KBM-7 (cell line): ENCODE measurements around the gene SEC14L2.
A peak's percentile ranks its signal among the peaks of the same experiment; 100 is the strongest.
"Not testable (repeated sequence)": the region's sequence is repeated elsewhere in the genome, so short reads cannot be mapped to it uniquely, and the experiment has no call there.

Source experiments
- DNase-seq: peaks from one replicate; pipeline ENCODE4 v3.0.0-alpha.2; 2015
- in situ Hi-C: fragments of 300-500 bp; cut with MboI; formaldehyde crosslinking; loops from 2 replicates; pipeline ENCODE4 v1.14.3; 2020; ENCODE audit warnings: low sequenced_read_pairs, low pct_unique_long_range_greater_than_20kb, mixed read lengths

The SEC14L2 gene

DNA sequence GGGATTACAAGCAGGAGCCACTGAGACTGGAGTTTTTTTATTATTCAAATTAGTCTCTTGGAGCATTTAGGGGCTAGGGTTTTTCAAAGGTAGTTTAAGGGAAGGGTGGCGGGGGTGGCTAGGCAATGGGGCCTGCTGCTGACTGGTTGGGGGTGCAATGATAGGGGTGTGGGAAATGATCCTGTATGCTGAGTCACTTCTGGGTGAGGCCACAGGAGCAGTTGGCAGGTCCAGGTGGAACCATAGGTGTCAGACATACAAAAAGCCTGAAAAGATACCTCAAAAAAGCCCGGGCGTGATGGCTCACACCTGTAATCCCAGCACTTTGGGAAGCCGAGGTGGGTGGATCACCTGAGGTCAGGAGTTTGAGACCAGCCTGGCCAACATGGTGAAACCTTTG is 42.4 kb downstream of the SEC14L2 start:
- no peak for DNase-seq
- in situ Hi-C loops: no loop called here

DNA sequence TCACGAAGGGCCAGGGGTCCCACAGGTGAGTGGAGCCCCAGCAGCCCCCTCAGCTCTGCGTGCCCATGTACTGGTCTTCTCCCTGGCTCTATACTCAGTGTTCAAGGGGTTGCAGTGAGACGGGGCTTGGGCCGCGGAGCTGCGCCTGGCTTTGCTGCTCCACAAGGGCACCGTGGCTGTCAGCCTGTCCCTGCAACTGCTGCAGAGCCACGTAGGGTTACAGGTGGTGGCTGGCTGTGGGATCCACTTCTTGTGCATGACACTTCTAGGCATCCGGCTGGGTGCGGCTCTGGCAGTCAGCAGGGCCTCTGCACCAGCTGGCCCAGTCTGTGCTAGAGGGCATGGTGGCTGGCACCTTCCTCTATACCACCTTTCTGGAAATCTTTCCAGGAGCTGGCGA is 43.0 kb downstream of the SEC14L2 start:
- DNase-seq: no peak
- in situ Hi-C loops: no loop called here

DNA sequence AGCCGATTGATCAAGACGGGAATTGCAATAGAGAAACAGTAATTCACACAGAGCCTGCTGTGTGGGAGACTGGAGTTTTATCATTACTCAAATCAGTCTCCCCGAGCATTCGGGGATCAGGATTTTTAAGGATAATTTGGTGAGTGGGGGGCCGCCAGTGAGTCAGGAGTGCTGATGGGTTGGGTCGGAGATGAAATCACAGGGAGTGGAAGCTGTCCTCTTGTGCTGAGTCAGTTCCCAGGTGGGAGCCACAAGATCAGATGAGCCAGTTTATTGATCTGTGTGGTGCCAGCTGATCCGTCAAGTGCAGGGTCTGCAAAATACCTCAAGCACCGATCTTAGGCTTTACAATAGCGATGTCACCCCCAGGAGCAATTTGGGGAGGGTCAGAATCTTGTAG is 44.3 kb downstream of the SEC14L2 start:
- in situ Hi-C loops: no loop called here
- DNase-seq: no peak

DNA sequence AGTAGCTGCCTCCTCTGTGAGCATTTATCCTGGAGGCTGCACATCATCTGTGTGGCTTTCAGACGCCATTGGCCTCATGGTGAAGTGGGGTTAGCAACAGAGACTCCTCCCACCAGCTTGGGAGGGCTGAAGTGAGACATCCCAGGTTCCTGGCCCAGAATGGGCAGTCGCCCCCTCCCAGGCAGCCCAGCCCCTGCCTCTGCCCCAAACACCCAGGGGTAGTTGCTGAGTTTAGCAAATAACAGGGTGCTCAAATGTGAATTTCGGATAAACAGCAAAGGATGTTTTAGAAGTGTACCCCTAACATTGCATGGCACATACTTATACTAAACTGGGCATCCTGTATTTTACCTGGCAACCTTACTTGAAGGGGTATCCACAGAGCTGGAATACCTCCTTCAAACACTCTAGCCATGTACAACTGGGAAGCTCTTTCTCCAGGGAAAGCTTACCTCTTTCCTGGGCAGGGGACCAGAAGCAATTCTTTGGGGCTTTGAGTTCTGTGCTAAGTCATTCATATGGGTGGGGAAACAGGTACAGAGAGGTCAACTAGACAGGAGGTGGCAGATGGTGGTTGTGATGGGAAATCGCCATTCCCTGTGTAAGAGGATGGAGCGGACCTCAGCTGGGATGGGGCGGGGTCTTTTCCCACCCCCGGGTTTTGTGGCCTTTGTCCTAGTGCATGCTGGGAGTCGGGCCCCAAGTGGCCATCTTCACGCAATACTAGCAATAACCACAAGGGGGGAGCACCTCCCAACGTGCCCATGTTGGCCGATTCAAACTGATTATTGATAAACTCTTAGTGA is 48.0 kb downstream of the SEC14L2 start:
- in situ Hi-C loops: no loop called here
- DNase-seq: peak; percentile 79

DNA sequence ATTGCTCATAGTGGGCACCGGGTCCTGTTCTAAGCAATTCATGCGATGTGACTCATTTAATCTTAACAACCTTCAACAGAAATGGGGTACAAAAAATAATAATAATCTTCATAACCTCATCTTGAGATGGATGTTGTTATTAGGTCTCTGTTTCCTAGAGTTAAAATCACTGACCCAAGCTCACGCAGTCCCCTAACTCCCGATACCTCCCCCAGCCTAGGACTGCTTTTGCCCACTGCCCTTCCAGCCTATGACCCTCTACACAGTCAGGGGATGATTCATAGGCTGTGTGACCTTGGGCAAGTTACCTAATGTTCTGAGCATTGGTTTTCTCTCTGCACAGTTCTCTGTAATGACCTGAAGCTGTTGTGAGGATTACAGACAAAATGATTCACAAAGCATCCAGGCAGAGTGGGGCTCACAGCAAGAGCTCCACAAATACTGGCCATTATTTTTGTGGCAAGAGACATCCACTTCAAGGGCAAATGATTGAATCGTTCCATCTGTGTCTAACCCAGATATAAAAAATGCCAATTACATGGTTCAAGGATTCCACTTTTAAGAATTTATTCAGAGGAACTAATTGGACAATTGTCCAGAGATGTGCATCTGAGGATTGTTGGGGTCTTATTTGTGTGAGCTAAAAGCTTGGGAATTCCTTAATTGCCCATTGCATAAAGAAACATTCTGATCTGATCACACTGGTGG is 48.8 kb downstream of the SEC14L2 start:
- DNase-seq: no peak
- in situ Hi-C loops: no loop called here

DNA sequence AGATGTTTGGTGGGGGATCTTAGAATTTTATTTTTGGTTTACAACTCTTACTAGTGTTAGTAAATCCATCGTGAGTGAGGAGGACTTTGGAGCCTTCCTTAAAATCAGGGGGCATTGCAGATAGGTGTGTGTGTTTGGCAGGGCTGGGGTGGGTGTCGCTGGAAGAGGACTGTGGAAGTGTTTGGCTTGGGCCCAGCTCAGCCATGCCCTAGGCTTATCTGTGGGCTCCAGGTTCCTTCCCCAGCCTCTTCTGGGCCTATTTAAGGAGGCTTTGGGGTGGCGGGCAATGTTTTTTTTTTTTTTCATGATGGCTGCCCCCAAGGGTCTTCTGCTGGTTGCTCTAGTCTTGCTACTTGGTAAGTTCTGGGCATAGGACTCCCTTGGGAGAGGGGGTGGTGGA is 50.8 kb downstream of the SEC14L2 start:
- in situ Hi-C loops: no loop called here

DNA sequence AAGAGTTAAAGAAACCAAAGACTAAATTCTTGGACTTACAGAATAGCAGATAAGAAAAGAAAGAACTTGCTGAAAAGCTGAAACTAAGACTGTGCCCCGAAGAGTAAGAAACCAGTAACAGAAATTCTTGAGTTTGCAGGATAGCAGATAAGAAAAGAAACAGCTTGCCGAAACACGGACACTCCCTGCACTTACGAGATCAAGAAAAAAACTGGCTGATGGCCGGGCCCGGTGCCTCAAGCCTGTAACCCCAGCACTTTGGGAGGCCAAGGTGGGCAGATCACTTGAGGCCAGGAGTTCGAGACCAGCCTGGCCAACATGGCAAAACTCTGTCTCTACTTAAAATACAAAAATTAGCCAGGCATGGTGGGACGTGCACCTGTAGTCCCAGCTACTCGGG is 54.7 kb downstream of the SEC14L2 start:
- in situ Hi-C loops, DNase-seq: not testable (repeated sequence)

More for the DNA sequence above, 50.8 kb downstream of the SEC14L2 start:
- no peak for DNase-seq

DNA sequence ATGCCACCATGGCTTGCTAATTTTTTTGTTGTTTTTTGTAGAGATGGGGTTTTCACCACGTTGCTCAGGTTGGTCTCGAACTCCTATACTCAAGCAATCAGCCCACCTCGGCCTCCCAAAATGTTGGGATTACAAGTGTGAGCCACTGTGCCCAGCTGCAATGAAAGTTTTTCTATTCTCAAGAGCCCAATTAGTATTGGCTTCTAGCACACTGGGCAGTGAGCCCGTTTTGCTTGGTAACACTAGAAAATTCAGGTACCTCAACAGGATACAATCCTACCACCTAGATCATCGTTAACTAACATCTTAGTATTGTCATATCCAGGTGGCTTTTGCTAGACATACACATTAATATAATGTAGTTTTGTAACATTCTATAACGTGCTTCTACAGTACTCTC is 56.0 kb downstream of the SEC14L2 start:
- no peak for DNase-seq

DNA sequence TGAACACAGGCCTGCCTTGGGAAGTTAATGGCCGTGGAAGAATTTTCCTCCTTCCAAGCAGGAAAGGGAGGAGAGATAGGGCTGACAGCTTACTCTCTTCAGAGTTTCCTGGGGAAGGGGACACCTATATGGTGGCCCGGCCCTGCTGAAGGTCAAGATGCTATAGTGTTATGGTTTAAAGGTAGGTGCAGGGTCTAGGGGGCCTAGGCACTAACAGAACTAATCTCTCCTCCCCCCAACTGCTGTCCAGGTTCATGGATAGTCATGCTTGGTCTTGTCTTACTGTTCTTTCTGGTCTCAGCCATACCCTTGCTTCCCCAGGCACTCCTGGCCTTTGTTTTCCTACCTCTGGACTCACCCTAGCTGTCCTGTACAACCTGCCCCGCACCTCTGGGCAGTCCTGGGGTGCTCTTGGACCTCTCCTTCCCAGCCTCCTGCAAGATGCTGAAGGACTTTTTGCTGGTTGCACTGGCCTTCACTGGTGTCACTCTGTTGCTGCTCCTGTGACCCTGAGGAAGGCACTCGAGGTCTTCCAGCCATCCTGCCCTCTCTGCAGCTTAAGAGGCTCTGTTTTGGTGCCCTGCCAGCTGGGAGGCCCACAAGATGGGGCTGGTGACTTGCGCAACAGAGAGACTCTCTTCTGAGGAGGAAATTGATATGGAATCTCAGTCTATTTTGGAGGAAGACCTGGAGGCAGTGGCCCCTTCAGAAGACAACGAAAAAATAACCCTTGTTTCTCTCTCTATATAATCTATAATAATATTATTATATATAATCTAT is 57.1 kb downstream of the SEC14L2 start:
- peak; percentile 72 for DNase-seq

More for the DNA sequence above, 56.0 kb downstream of the SEC14L2 start:
- in situ Hi-C loops: no loop called here

DNA sequence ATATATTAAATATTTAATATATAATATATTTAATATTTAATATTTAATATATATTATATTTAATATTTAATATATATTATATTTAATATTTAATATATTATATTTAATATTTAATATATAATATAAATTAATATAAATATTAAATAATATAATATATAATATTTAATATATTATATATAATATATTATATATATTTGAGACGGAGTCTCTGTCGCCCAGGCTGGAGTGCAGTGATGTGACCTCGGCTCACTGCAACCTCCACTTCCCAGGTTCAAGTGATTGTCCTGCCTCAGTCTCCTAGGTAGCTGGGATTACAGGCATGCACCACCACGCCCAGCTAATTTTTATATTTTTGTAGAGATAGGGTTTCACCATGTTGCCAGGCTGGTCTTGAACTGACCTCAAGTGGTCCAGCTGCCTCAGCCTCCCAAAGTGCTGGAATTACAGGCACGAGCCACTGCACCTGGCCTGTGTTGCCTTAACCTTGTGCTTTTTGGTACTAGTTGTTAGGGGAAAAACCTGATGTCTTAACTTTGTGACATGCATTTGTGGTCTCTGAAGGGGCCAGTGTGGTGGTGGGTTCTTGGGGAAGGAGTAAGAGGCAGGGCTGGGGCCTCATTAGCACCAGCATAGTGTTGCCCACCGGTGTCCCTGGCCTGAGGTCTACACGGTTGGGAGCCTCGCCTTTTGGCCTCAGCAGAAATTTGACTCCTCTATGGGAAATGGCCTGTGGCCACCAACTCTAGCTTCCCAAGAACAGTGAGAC is 58.4 kb downstream of the SEC14L2 start:
- no peak for DNase-seq
- in situ Hi-C loops: no loop called here

More for the DNA sequence above, 57.1 kb downstream of the SEC14L2 start:
- in situ Hi-C loops: no loop called here

DNA sequence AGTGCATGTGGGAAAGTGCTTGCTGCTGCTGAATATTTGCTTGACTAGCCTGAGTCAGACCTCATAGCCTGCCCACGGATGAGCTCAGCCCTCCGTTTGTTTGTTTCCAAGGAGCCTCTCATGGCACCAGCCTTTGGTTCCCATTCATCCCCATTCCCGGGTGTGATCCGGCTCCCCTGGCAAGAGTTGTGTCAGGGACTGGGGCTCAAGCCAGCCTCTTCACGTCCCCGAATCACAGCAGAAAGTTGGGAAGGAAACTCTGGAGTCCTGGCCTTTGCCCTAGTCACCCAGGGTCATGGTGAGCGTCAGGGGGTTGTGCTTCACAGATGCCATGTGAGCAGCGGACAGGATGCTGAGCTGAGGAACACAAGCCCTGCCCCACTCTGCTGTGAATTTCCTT is 61.2 kb downstream of the SEC14L2 start:
- no peak for DNase-seq

DNA sequence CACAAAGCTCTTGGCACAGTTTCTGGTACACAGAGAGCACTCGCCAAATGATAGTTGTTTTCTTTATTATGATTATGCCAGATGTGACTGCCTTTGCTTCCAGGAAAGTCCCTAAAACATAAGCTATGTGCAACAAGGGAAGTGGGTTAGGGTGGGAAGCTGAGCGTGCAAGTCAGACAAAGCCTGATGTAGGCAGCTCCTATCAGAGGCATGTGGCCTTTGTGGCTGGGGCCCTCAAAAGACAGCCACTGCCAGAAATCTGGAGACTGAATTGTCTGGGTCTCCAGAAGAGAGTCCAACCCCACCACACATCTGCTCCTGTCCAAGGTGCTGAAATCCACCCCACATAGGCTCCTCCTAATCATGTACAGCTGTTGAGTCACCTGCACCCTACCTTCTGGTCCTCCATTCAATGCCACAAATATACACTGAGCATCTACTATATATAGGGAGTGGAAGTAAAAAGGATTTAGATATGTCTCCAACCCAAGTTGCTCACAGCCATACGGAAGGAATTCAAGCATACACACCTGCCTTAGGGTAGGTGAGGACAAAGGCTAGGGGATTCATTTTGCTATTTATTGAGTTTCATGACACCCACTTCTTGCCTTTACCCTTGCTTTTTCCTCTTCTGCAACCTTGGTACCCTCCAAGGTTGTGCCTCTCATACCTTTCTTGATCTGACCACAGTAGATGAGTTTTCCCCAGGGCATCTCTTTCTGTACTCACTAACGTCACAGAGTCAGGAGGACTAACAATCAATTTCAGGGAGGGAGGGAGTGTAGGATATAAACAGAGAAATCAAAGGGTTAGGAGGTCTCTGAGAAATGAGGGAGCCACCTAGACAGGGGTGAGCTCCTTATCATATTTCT is 62.6 kb downstream of the SEC14L2 start:
- in situ Hi-C loops: no loop called here
- no peak for DNase-seq

More for the DNA sequence above, 61.2 kb downstream of the SEC14L2 start:
- in situ Hi-C loops: no loop called here

DNA sequence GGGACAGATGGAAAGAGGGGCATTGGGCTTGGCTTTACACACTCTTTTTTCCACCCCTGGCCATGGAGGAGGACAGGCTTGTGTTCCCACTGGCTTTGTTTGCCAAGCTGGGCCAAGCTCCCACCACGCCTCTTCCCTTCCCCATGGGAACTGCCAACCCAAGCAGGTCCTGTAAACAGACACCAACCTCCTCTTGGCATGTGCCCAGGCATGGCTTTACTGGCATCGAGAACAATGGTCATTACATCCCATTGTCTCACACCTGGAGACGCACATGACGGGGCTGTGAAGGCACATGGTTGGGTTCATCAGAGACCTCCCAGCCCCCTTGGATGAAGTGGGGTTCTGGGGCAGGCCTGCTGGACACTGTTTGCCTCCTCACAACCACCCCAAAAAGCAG is 63.3 kb downstream of the SEC14L2 start:
- in situ Hi-C loops: no loop called here
- no peak for DNase-seq

DNA sequence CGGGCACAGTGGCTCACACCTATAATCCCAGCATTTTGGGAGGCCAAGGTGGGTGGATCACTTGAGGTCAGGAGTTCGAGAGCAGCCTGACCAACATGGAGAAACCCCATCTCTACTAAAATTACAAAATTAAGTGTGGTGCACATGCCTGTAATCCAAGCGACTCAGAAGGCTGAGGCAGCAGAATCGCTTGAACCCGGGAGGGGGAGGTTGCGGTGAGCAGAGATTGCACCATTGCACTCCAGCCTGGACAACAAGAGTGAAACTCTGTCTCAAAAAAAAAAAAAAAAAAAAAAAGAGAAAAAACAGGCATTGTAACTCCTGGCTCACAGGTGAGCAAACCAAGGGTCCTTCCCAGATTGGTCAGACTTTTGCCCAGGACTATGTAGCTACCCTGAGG is 63.7 kb downstream of the SEC14L2 start:
- DNase-seq, in situ Hi-C loops: not testable (repeated sequence)

DNA sequence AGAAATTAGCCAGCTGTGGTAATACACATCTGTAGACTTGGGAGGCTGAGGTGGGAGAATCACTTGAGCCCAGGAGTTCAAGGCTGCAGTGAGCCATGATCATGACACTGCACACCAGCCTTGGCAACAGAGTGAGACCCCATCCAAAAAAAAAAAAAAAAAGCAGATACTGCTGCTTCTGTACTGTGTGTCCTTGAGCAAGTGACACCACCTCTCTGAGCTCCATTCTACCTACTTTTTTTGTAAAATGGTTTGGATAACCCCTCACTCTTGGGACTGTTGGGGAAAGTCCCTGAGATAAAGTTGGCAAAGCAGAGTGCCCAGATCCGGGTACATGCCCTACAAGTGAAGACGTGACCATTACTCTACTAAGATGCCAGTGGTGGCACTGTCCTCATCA is 72.3 kb downstream of the SEC14L2 start:
- in situ Hi-C loops: no loop called here
- no peak for DNase-seq

DNA sequence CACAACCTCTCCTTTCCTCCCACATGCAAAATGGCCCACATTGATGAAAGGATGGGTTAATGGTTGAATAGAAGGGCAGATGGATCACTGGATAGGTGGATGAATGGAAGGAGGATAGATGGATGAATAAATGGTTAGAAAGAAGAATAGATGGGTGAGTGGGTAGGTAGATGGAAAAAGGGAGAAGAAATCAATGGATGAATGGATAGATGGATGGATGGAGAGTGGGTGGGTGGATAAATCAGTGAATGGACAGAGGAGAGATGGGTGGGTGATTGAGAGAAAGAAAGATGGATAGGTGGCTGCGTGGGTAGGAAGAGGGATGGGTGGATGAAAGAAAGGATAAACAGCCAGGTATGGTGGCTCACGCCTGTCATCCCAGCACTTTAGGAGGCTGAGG is 73.8 kb downstream of the SEC14L2 start:
- in situ Hi-C loops: no loop called here
- DNase-seq: no peak

DNA sequence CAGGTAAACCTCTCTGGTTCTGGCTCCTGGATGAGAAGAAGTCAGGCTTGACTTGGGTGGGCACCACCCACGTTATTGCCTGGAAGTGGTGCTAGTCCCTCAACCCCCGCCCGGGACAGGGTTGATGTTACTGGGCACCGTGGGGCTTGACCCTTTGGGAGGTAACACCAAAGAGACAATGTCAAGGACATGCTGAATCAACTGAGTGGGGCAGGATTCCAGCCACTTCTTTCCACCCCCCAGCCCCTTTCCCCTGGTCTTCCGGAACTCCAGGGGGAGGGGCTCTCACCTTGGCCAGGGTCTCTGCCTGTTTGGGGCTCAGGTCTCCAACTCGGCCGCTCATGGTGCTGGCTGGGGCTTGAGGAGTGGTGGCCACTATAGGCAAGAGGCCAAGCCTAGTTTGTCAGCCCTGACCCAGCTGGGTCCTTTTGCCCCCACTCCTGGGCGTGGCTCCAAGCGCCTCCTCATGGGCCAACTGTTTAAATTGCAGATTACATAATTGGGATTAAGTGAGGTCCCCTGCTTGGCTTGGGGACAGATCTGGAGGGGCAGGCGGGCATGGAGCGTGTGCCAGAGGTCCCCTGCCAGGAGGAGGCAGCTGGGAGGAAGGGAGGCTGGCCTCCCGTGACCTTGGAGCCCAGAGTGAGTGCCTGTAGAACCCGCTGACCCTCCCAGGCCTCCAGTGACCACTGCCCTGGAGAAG is 74.9 kb downstream of the SEC14L2 start, which contains the start of gene SEC14L3:
SEC14L3 (minus strand) TSS at position 402 of the 703 bp plus-strand sequence; CDS start at position 343, 59 bp downstream.
- no peak for DNase-seq
- in situ Hi-C loops: no loop called here
